Osteocyte (in vitro differentiated cells): ENCODE results near the gene DLEC1. TPM values are rescaled to one million over a fixed set of nuclear protein-coding genes. Genes with fewer than 3 reads are reported as not detected.

Experiments
- DNase-seq: peaks from one replicate; pipeline ENCODE4 v3.0.0; 2021; ENCODE audit warnings: mixed read lengths; ENCODE audit not compliant: unreplicated experiment; ENCODE audit errors: extremely low spot score
- H3K27ac Mint-ChIP-seq: one replicate; pipeline ENCODE4 v1.8.0; 2021; ENCODE audit warnings: mild to moderate bottlenecking, mixed read lengths; ENCODE audit not compliant: unreplicated experiment
- H3K27me3 Mint-ChIP-seq: one replicate; pipeline ENCODE4 v1.8.0; 2021; ENCODE audit warnings: mixed read lengths; ENCODE audit not compliant: unreplicated experiment
- H3K36me3 Mint-ChIP-seq: one replicate; pipeline ENCODE4 v1.8.0; 2021; ENCODE audit warnings: mixed read lengths; ENCODE audit not compliant: unreplicated experiment
- H3K4me1 Mint-ChIP-seq: one replicate; pipeline ENCODE4 v1.8.0; 2021; ENCODE audit warnings: mixed read lengths; ENCODE audit not compliant: unreplicated experiment
- H3K4me3 Mint-ChIP-seq: one replicate; pipeline ENCODE4 v1.8.0; 2021; ENCODE audit warnings: mild to moderate bottlenecking, moderate library complexity, mixed read lengths; ENCODE audit not compliant: unreplicated experiment
- H3K9me3 Mint-ChIP-seq: one replicate; pipeline ENCODE4 v1.8.0; 2021; ENCODE audit warnings: mixed read lengths; ENCODE audit not compliant: unreplicated experiment
- total RNA-seq: library from RNA; stranded (reverse); gene quantifications from 2 replicates; pipeline ENCODE4 v1.2.1, GENCODE V29; 2021
- TF ChIP-seq, protein P1 (sequence below): fragments of 200-600 bp; sonication (generic); IDR thresholded peaks from 2 replicates; pipeline ENCODE4 v1.5.0; 2021; ENCODE audit warnings: antibody characterized with exemption, mild to moderate bottlenecking, moderate library complexity

Gene DLEC1
- total RNA-seq, 1 donor from 2014 or later = 0.62 TPM

DNA sequence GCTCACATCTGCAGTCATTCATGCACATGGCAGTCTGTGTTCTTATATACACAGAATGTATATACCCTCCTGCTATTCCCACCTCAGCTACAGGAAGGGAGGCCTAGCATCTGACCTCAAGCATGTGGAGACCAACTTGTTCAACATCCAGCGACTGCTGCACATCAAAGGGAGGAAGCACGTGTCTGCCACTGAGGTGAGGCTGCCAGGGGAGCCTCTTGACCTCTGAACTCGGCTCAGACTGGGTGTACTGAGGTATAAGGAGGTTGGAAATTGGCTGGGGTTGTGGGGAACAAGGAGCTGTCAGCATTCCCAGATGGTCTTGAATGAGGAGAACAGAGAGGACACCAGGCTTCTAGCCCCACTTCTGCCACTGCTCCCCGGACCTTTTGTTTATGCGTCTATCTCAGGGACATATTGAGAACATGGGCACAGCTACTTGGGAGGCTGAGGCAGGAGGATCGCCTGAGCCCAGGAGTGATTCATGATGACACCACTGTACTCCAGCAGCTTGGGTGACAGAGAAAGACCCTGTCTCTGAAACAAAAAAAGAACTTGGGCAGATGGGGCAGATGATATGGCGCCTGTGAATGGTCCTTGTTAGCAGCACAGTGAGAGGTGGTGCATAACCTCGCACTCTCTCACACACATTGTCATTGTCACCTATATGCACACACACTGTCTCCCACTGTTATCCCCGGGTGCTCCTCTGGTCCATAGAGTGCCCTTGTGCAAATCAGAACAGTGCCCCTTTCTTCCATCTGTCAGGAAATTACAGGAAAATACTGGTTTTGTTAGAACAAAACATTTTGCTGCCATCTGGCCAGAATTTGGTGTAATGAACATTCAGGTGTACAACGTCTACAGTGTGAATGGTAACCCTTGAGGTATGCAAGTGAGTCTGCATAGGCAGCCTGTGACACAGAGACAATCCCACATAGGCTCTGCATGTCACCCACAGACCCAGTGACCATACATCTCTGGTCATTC, 43.1 kb upstream of the DLEC1 start:
- Mint-ChIP-seq H3K27ac (no peak overlapping the region), H3K9me3 (no peaks in the 10 kb centered on the region), H3K4me3 (no peak overlapping the region), H3K4me1 (peaks cover 25% of the 10 kb centered on the region), H3K27me3 (peaks cover 2% of the 10 kb centered on the region), H3K36me3 (no peaks in the 10 kb centered on the region)
- no peak for DNase-seq
- TF ChIP-seq, protein P1, sequence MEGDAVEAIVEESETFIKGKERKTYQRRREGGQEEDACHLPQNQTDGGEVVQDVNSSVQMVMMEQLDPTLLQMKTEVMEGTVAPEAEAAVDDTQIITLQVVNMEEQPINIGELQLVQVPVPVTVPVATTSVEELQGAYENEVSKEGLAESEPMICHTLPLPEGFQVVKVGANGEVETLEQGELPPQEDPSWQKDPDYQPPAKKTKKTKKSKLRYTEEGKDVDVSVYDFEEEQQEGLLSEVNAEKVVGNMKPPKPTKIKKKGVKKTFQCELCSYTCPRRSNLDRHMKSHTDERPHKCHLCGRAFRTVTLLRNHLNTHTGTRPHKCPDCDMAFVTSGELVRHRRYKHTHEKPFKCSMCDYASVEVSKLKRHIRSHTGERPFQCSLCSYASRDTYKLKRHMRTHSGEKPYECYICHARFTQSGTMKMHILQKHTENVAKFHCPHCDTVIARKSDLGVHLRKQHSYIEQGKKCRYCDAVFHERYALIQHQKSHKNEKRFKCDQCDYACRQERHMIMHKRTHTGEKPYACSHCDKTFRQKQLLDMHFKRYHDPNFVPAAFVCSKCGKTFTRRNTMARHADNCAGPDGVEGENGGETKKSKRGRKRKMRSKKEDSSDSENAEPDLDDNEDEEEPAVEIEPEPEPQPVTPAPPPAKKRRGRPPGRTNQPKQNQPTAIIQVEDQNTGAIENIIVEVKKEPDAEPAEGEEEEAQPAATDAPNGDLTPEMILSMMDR = no peak

DNA sequence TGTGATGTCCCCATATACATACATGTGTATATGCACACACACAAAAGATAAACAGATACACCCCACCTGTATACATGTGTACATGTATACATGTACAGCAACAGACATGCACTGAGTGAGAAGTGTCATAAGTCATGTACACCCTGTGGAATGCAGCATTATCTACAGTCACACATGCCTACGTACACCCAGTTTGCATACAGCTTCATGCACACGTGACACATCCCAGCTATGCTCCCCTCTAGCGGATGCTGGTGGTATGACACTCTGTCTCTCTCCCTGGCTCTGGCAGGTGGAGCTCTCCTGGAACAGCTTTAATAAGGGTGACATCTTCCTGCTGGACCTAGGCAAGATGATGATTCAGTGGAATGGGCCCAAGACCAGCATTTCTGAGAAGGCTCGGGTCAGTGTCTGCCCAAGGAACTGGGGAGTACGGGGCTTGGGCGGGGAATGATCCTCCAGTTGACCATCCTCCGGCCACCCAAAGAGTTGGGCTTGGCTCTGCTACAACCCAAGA, 42.2 kb upstream of the DLEC1 start:
- TF ChIP-seq, protein P1 = peak; percentile 78
- Mint-ChIP-seq H3K36me3 (no peaks in the 10 kb centered on the region), H3K9me3 (no peaks in the 10 kb centered on the region), H3K4me3 (no peak overlapping the region), H3K27me3 (peaks cover 2% of the 10 kb centered on the region), H3K27ac (peak overlapping the region; percentile 11), H3K4me1 (peaks cover 25% of the 10 kb centered on the region)
- no peak for DNase-seq

DNA sequence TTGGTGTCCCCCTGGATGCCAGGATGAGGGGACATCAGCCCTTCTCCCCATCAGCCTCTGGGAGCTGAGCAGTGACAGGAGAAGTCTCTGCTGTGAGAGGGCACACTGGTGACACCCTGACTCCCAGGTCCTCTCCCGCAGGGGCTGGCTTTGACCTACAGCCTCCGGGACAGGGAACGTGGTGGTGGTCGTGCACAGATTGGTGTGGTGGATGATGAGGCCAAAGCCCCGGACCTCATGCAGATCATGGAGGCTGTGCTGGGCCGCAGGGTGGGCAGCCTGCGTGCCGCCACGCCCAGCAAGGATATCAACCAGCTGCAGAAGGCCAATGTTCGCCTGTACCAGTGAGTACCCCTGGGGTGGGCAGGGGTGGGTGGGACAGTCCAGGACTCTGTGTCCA, 41.7 kb upstream of the DLEC1 start:
- Mint-ChIP-seq H3K36me3 (no peaks in the 10 kb centered on the region), H3K9me3 (no peaks in the 10 kb centered on the region), H3K27me3 (peaks cover 2% of the 10 kb centered on the region), H3K4me1 (peaks cover 25% of the 10 kb centered on the region), H3K27ac (no peak overlapping the region), H3K4me3 (no peak overlapping the region)
- TF ChIP-seq, protein P1 = no peak
- DNase-seq = no peak

DNA sequence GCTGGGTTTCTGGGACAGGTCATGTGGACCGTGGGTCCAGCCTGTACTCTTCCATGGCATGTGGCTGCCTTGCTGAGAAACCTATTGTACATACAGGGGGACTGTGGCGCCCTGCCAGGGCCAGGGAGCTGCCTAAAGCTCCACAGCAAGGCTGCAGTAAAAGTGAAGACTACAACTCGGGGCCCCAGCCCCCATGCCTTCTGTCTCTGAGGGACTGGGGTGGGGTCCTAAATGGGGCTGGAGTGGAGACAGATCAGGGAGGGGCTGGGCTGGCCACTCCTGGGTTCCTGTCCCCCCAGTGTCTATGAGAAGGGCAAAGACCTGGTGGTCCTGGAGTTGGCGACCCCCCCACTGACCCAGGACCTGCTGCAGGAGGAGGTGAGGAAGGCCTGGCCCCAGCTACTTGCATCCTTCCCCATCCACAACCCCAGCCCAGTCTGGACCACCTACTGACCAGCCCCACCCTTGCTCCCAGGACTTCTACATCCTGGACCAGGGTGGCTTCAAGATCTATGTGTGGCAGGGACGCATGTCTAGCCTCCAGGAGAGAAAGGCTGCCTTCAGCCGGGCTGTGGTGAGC, 41.1 kb upstream of the DLEC1 start:
- Mint-ChIP-seq H3K36me3 (no peaks in the 10 kb centered on the region), H3K27ac (peak overlapping the region; percentile 68), H3K27me3 (peaks cover 2% of the 10 kb centered on the region), H3K4me1 (peaks cover 25% of the 10 kb centered on the region), H3K4me3 (peak overlapping the region; percentile 69), H3K9me3 (no peaks in the 10 kb centered on the region)
- TF ChIP-seq, protein P1 = no peak
- no peak for DNase-seq

DNA sequence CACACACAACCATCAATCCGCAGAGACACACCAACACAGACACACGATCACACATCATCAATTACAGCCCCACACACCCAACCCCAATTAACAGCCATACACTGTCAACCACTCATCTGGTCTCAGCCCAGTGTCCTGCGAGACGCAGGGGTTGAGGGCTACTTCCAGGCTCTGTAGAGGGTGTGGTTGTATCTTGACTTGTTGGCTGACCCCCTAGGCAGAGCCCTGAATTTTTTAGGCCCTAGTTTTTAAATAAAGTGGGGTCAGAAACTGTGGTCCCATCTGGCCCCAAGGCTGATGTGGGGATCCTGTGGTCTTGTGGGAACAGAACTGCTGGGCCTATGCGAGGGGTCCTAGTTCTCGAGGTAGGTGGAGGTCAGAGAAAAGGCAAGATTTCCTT, 39.2 kb upstream of the DLEC1 start:
- Mint-ChIP-seq H3K27me3 (no peaks in the 10 kb centered on the region), H3K9me3 (no peaks in the 10 kb centered on the region), H3K4me3 (no peak overlapping the region), H3K36me3 (no peaks in the 10 kb centered on the region), H3K4me1 (peaks cover 21% of the 10 kb centered on the region), H3K27ac (no peak overlapping the region)
- DNase-seq = no peak
- TF ChIP-seq, protein P1 = no peak
